Measurements from ENCODE around the gene LGALS9. TPM values are rescaled to one million over a fixed set of nuclear protein-coding genes. Genes with fewer than 3 reads are reported as not detected.
"Not testable (repeated sequence)": the region's sequence is repeated elsewhere in the genome, so short reads cannot be mapped to it uniquely, and the experiment has no call there.

LGALS9 gene
- polyA plus RNA-seq, 1 donor = 30.0 TPM

- not testable (repeated sequence) for H3K27ac ChIP-seq (ENCODE audit: low read length); H3K4me1 ChIP-seq (ENCODE audit: control insufficient read depth, insufficient read depth, low read length); H3K36me3 ChIP-seq (ENCODE audit: control insufficient read depth, insufficient read depth, low read length); H3K27me3 ChIP-seq (ENCODE audit: control insufficient read depth, insufficient read depth, low read length); H3K4me3 ChIP-seq (ENCODE audit: low read length); H3K9me3 ChIP-seq (ENCODE audit: control insufficient read depth, low read depth, low read length); DNase-seq
- WGBS (ENCODE audit: insufficient coverage, low lambda C conversion rate) = no CpG with 5 or more reads among the region's 3 CpGs
Observed at GRCh38 chr17:27636005-27636520, 5.1 kb downstream of the LGALS9 start.

- DNase-seq; H3K4me3 ChIP-seq (ENCODE audit: low read length); H3K9me3 ChIP-seq (ENCODE audit: control insufficient read depth, low read depth, low read length); H3K36me3 ChIP-seq (ENCODE audit: control insufficient read depth, insufficient read depth, low read length); H3K27me3 ChIP-seq (ENCODE audit: control insufficient read depth, insufficient read depth, low read length); H3K4me1 ChIP-seq (ENCODE audit: control insufficient read depth, insufficient read depth, low read length); H3K27ac ChIP-seq (ENCODE audit: low read length): not testable (repeated sequence)
- no CpG with 5 or more reads among the region's 7 CpGs for WGBS (ENCODE audit: insufficient coverage, low lambda C conversion rate)
Observed at GRCh38 chr17:27637818-27638217, 6.8 kb downstream of the LGALS9 start.

GRCh38 chr17:27638415-27638914 lies 7.5 kb downstream of the LGALS9 start:
- H3K9me3 ChIP-seq (ENCODE audit: control insufficient read depth, low read depth, low read length); H3K4me1 ChIP-seq (ENCODE audit: control insufficient read depth, insufficient read depth, low read length); H3K4me3 ChIP-seq (ENCODE audit: low read length); H3K36me3 ChIP-seq (ENCODE audit: control insufficient read depth, insufficient read depth, low read length); H3K27me3 ChIP-seq (ENCODE audit: control insufficient read depth, insufficient read depth, low read length); DNase-seq; H3K27ac ChIP-seq (ENCODE audit: low read length): not testable (repeated sequence)
- WGBS (ENCODE audit: insufficient coverage, low lambda C conversion rate) = no CpG with 5 or more reads among the region's 5 CpGs

- no peaks in the 10 kb centered on the region for H3K27me3 ChIP-seq (ENCODE audit: control insufficient read depth, insufficient read depth, low read length)
- H3K27ac ChIP-seq (ENCODE audit: low read length) = no peak overlapping the region
- WGBS (ENCODE audit: insufficient coverage, low lambda C conversion rate) = no CpG with 5 or more reads among the region's 4 CpGs
- H3K4me1 ChIP-seq (ENCODE audit: control insufficient read depth, insufficient read depth, low read length) = no peaks in the 10 kb centered on the region
- H3K36me3 ChIP-seq (ENCODE audit: control insufficient read depth, insufficient read depth, low read length) = no peaks in the 10 kb centered on the region
- peak in 1 of 2 donors; percentile 16 for DNase-seq
- no peaks in the 10 kb centered on the region for H3K9me3 ChIP-seq (ENCODE audit: control insufficient read depth, low read depth, low read length)
- H3K4me3 ChIP-seq (ENCODE audit: low read length) = no peak overlapping the region
Observed at GRCh38 chr17:27640790-27641189, 9.8 kb downstream of the LGALS9 start.

GRCh38 chr17:27644586-27644985 lies 13.6 kb downstream of the LGALS9 start:
- Histone ChIP-seq H3K36me3 (ENCODE audit: control insufficient read depth, insufficient read depth, low read length) (no peaks in the 10 kb centered on the region), H3K4me1 (ENCODE audit: control insufficient read depth, insufficient read depth, low read length) (peaks cover 2% of the 10 kb centered on the region), H3K27ac (ENCODE audit: low read length) (no peak overlapping the region), H3K27me3 (ENCODE audit: control insufficient read depth, insufficient read depth, low read length) (no peaks in the 10 kb centered on the region), H3K9me3 (ENCODE audit: control insufficient read depth, low read depth, low read length) (no peaks in the 10 kb centered on the region), H3K4me3 (ENCODE audit: low read length) (no peak overlapping the region)
- DNase-seq = no peak
- no CpG with 5 or more reads among the region's 9 CpGs for WGBS (ENCODE audit: insufficient coverage, low lambda C conversion rate)

- H3K27me3 ChIP-seq (ENCODE audit: control insufficient read depth, insufficient read depth, low read length); H3K4me3 ChIP-seq (ENCODE audit: low read length); H3K36me3 ChIP-seq (ENCODE audit: control insufficient read depth, insufficient read depth, low read length); H3K27ac ChIP-seq (ENCODE audit: low read length); H3K9me3 ChIP-seq (ENCODE audit: control insufficient read depth, low read depth, low read length); H3K4me1 ChIP-seq (ENCODE audit: control insufficient read depth, insufficient read depth, low read length); DNase-seq: not testable (repeated sequence)
- no CpG with 5 or more reads among the region's 10 CpGs for whole genome bisulfite sequencing (ENCODE audit: insufficient coverage, low lambda C conversion rate)
Observed at GRCh38 chr17:27645621-27646020, 14.6 kb downstream of the LGALS9 start.

- Histone ChIP-seq H3K36me3 (ENCODE audit: control insufficient read depth, insufficient read depth, low read length) (no peaks in the 10 kb centered on the region), H3K4me1 (ENCODE audit: control insufficient read depth, insufficient read depth, low read length) (peaks cover 2% of the 10 kb centered on the region), H3K4me3 (ENCODE audit: low read length) (no peak overlapping the region), H3K9me3 (ENCODE audit: control insufficient read depth, low read depth, low read length) (no peaks in the 10 kb centered on the region), H3K27ac (ENCODE audit: low read length) (no peak overlapping the region), H3K27me3 (ENCODE audit: control insufficient read depth, insufficient read depth, low read length) (no peaks in the 10 kb centered on the region)
- no CpG with 5 or more reads among the region's 13 CpGs for WGBS (ENCODE audit: insufficient coverage, low lambda C conversion rate)
- DNase-seq = no peak
Observed at GRCh38 chr17:27646232-27646631, 15.2 kb downstream of the LGALS9 start.

- no peaks in the 10 kb centered on the region for H3K36me3 ChIP-seq (ENCODE audit: control insufficient read depth, insufficient read depth, low read length)
- H3K9me3 ChIP-seq (ENCODE audit: control insufficient read depth, low read depth, low read length) = no peaks in the 10 kb centered on the region
- H3K27me3 ChIP-seq (ENCODE audit: control insufficient read depth, insufficient read depth, low read length) = no peaks in the 10 kb centered on the region
- WGBS (ENCODE audit: insufficient coverage, low lambda C conversion rate) = no CpG with 5 or more reads among the region's 9 CpGs
- H3K4me3 ChIP-seq (ENCODE audit: low read length) = no peak overlapping the region
- H3K4me1 ChIP-seq (ENCODE audit: control insufficient read depth, insufficient read depth, low read length) = peaks cover 2% of the 10 kb centered on the region
- DNase-seq = peak; percentile 42 to 69
- H3K27ac ChIP-seq (ENCODE audit: low read length) = no peak overlapping the region
Observed at GRCh38 chr17:27647765-27648164, 16.8 kb downstream of the LGALS9 start.

- WGBS (ENCODE audit: insufficient coverage, low lambda C conversion rate) = no CpG with 5 or more reads among the region's 5 CpGs
- not testable (repeated sequence) for H3K27ac ChIP-seq (ENCODE audit: low read length); DNase-seq
Observed at GRCh38 chr17:27649111-27649571, 18.2 kb downstream of the LGALS9 start.

GRCh38 chr17:27649929-27650328 lies 18.9 kb downstream of the LGALS9 start:
- H3K4me1 ChIP-seq (ENCODE audit: control insufficient read depth, insufficient read depth, low read length) = peaks cover 2% of the 10 kb centered on the region
- H3K4me3 ChIP-seq (ENCODE audit: low read length) = no peak overlapping the region
- H3K9me3 ChIP-seq (ENCODE audit: control insufficient read depth, low read depth, low read length) = no peaks in the 10 kb centered on the region
- WGBS (ENCODE audit: insufficient coverage, low lambda C conversion rate) = no CpG with 5 or more reads among the region's 16 CpGs
- no peak overlapping the region for H3K27ac ChIP-seq (ENCODE audit: low read length)
- DNase-seq = no peak
- H3K27me3 ChIP-seq (ENCODE audit: control insufficient read depth, insufficient read depth, low read length) = no peaks in the 10 kb centered on the region
- no peaks in the 10 kb centered on the region for H3K36me3 ChIP-seq (ENCODE audit: control insufficient read depth, insufficient read depth, low read length)

More at GRCh38 chr17:27649111-27649571, 18.2 kb downstream of the LGALS9 start:
- not testable (repeated sequence) for H3K4me3 ChIP-seq (ENCODE audit: low read length); H3K36me3 ChIP-seq (ENCODE audit: control insufficient read depth, insufficient read depth, low read length); H3K9me3 ChIP-seq (ENCODE audit: control insufficient read depth, low read depth, low read length); H3K27me3 ChIP-seq (ENCODE audit: control insufficient read depth, insufficient read depth, low read length); H3K4me1 ChIP-seq (ENCODE audit: control insufficient read depth, insufficient read depth, low read length)

GRCh38 chr17:27650836-27651235 lies 19.8 kb downstream of the LGALS9 start:
- Histone ChIP-seq H3K36me3 (ENCODE audit: control insufficient read depth, insufficient read depth, low read length) (no peaks in the 10 kb centered on the region), H3K27me3 (ENCODE audit: control insufficient read depth, insufficient read depth, low read length) (no peaks in the 10 kb centered on the region), H3K9me3 (ENCODE audit: control insufficient read depth, low read depth, low read length) (no peaks in the 10 kb centered on the region), H3K4me3 (ENCODE audit: low read length) (no peak overlapping the region), H3K27ac (ENCODE audit: low read length) (no peak overlapping the region), H3K4me1 (ENCODE audit: control insufficient read depth, insufficient read depth, low read length) (peaks cover 2% of the 10 kb centered on the region)
- no peak for DNase-seq
- WGBS (ENCODE audit: insufficient coverage, low lambda C conversion rate) = no CpG with 5 or more reads among the region's 11 CpGs
